Panc1 (cell line): Measurements from ENCODE around the gene EDEM1.

Source experiments
- CTCF ChIP-seq: fragments of 450-650 bp; IDR thresholded peaks from 2 replicates; pipeline ENCODE4 v1.5.1; 2017; ENCODE audit warnings: mild to moderate bottlenecking
- POLR2AphosphoS5 ChIP-seq: IDR thresholded peaks from 2 replicates; pipeline ENCODE4 v1.6.1; 2012; ENCODE audit warnings: mild to moderate bottlenecking, low read depth, low read length, moderate library complexity
- REST ChIP-seq, 2 experiments: IDR thresholded peaks; 2 replicates each; pipeline ENCODE4 v1.6.1; 2011 to 2012; ENCODE audit warnings: low read depth in 2 of 2, control low read depth in 1 of 2, low read length in 1 of 2, mild to moderate bottlenecking in 1 of 2, moderate library complexity in 1 of 2; ENCODE audit not compliant: insufficient read depth in 1 of 2
- SIN3A ChIP-seq: IDR thresholded peaks from 2 replicates; pipeline ENCODE4 v1.6.1; 2012; ENCODE audit warnings: low read depth, mild to moderate bottlenecking, low read length, moderate library complexity, borderline replicate concordance; ENCODE audit not compliant: insufficient read depth
- TCF7L2 ChIP-seq: IDR thresholded peaks from 2 replicates; pipeline ENCODE4 v1.6.1; 2011; ENCODE audit warnings: mild to moderate bottlenecking, low read depth, low read length, inconsistent platforms

GRCh38 chr3:5258526-5258925 is 71.0 kb downstream of the EDEM1 start:
- TF ChIP-seq REST (IDR thresholded peaks at IDR 0.05; ENCODE audit: insufficient read depth in 1 of 2, low read depth in 2 of 2, low read length in 1 of 2) (no peak), CTCF (no peak), POLR2AphosphoS5 (no peak), SIN3A (no peak), TCF7L2 (no peak)
